Breast epithelium (tissue), 4 donors: ENCODE results near the gene RNF4. TPM values are rescaled to one million over a fixed set of nuclear protein-coding genes. Genes with fewer than 3 reads are reported as not detected.

ENCODE experiments used
- DNase-seq, 2 donors: peaks; one replicate each; pipeline ENCODE4 v3.0.0-alpha.2; 2019; ENCODE audit warnings: low spot score in 2 of 2
- H3K27ac ChIP-seq, 2 donors: fragments of 200-600 bp; sonication (generic) in 1 of 2; one replicate each; pipeline ENCODE4 v1.5.1; 2016 to 2019; ENCODE audit warnings: mild to moderate bottlenecking in 1 of 2
- H3K27me3 ChIP-seq, 2 donors: fragments of 200-600 bp; sonication (generic) in 1 of 2; one replicate each; pipeline versions ENCODE4 v1.5.1 to v1.6.0; 2017 to 2019; ENCODE audit warnings: control low read depth in 1 of 2, mild to moderate bottlenecking in 1 of 2
- H3K36me3 ChIP-seq: fragments of 200-600 bp; one replicate; pipeline ENCODE4 v1.5.1; 2019
- H3K4me1 ChIP-seq, 2 donors: fragments of 200-600 bp; sonication (generic); one replicate each; pipeline ENCODE4 v1.5.1; 2016 to 2019; ENCODE audit warnings: control low read depth in 1 of 2
- H3K4me3 ChIP-seq, 3 donors: fragments of 200-600 bp; sonication (generic); 1 replicate in 2 of 3; 2 replicates in 1 of 3; pipeline ENCODE4 v1.5.1; 2016 to 2019; ENCODE audit warnings: mild to moderate bottlenecking in 3 of 3, moderate library complexity in 2 of 3
- H3K9me3 ChIP-seq, 2 donors: fragments of 200-600 bp; sonication (generic) in 1 of 2; one replicate each; pipeline ENCODE4 v1.5.1; 2016 to 2019; ENCODE audit warnings: control low read depth in 1 of 2
- POLR2A ChIP-seq: fragments of 450-650 bp; IDR thresholded peaks from one replicate; pipeline ENCODE4 v1.6.1; 2016; ENCODE audit warnings: antibody characterized with exemption, mild to moderate bottlenecking, moderate library complexity
- POLR2AphosphoS5 ChIP-seq, 3 donors: sonication (generic); formaldehyde crosslinking; IDR thresholded peaks; one replicate each; pipeline ENCODE4 v1.6.1; 2017; ENCODE audit warnings: antibody characterized with exemption in 3 of 3
- intact Hi-C: fragments of 100-400 bp; cut with DNase I; formaldehyde crosslinking; loops from one replicate; pipeline ENCODE4 v1.15.1; 2023; ENCODE audit warnings: low total_unique reads
- total RNA-seq, 3 donors: library from RNA; depleted of rRNA; stranded (reverse); fragments of >200 nt; gene quantifications; one replicate each; pipeline ENCODE4 v1.1.0, GENCODE V29; 2016
- TF ChIP-seq, protein P1 (sequence below), 3 donors: fragments of 450-650 bp; IDR thresholded peaks; one replicate each; pipeline ENCODE4 v1.5.1; 2016 to 2017; ENCODE audit warnings: antibody characterized with exemption in 3 of 3, mild to moderate bottlenecking in 3 of 3, moderate library complexity in 3 of 3

Gene RNF4
- total RNA-seq, 3 donors from 2014 or later: 35.7 to 52.7 (median 40.8) TPM

DNA sequence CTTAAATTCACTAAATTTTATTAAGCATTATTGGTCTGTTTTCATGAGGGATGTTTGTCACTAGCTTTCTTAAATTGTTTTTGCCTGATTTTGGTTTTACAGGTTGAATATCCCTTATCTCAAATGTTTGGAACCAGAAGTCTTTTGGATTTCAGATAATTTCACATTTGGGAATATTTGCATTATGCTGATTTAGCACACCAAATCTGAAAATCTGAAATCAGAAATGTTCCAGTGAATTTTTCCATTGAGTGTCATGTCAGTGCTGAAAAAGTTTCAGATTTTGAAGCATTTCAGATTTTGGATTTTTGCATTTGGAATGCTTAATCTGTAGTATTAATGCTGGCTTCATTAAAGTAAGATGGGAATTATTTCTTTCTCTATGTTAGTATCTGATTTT is 82.2 kb downstream of the RNF4 start:
- no peaks in the 10 kb centered on the region for H3K9me3 ChIP-seq
- no peaks in the 10 kb centered on the region for H3K4me1 ChIP-seq

DNA sequence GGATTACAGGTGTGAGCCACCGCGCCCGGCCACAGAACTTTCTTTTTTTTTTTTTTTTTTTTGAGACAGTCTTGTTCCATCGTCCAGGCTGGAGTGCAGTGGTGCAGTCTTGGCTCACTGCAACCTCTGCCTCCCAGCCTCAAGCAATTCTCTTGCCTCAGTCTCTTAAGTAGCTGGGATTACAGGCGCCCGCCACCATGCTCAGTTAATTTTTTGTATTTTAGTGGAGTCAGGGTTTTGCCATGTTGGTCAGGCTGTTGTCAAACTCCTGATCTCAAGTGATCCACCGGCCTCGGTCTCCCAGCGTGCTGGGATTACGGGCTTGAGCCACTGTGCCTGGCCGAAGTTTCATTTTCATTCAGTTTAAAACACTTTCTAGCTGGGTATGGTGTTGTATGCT is 83.9 kb downstream of the RNF4 start:
- no peaks in the 10 kb centered on the region for H3K27me3 ChIP-seq
- H3K4me1 ChIP-seq: no peaks in the 10 kb centered on the region
- no peaks in the 10 kb centered on the region for H3K36me3 ChIP-seq
- intact Hi-C loops: no loop called here
- H3K27ac ChIP-seq: no peak overlapping the region
- no peak for DNase-seq
- TF ChIP-seq, protein P1, sequence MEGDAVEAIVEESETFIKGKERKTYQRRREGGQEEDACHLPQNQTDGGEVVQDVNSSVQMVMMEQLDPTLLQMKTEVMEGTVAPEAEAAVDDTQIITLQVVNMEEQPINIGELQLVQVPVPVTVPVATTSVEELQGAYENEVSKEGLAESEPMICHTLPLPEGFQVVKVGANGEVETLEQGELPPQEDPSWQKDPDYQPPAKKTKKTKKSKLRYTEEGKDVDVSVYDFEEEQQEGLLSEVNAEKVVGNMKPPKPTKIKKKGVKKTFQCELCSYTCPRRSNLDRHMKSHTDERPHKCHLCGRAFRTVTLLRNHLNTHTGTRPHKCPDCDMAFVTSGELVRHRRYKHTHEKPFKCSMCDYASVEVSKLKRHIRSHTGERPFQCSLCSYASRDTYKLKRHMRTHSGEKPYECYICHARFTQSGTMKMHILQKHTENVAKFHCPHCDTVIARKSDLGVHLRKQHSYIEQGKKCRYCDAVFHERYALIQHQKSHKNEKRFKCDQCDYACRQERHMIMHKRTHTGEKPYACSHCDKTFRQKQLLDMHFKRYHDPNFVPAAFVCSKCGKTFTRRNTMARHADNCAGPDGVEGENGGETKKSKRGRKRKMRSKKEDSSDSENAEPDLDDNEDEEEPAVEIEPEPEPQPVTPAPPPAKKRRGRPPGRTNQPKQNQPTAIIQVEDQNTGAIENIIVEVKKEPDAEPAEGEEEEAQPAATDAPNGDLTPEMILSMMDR (IDR thresholded peaks at IDR 0.05): no peak
- no peak for TF ChIP-seq POLR2A
- TF ChIP-seq POLR2AphosphoS5 (IDR thresholded peaks at IDR 0.05): no peak
- no peaks in the 10 kb centered on the region for H3K9me3 ChIP-seq
- H3K4me3 ChIP-seq: no peak overlapping the region

More for the DNA sequence above, 82.2 kb downstream of the RNF4 start:
- intact Hi-C loops: no loop called here
- Histone ChIP-seq H3K4me3 (no peak overlapping the region), H3K36me3 (no peaks in the 10 kb centered on the region), H3K27me3 (no peaks in the 10 kb centered on the region), H3K27ac (no peak overlapping the region)
- DNase-seq: no peak
- TF ChIP-seq, protein P1 (IDR thresholded peaks at IDR 0.05): no peak
- TF ChIP-seq POLR2AphosphoS5 (IDR thresholded peaks at IDR 0.05) (no peak), POLR2A (no peak)

DNA sequence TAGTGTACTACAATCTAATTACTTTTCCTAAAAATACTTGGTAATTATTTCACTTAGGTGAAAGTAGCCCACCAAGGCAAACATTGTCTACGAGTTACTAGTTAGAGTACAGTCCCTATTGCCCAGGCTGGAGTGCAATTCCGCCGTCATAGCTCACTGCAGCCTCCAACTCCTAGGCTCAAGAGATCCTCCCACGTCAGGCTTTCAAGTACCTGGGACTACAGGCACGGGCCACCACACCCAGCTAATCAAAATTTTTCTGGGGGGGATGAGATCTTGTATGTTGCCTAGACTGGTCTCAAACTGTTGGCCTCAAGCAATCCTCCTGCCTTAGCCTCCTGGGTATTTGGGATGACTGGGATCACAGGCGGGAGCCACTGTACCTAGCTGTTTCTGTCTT is 89.4 kb downstream of the RNF4 start:
- DNase-seq: no peak
- H3K36me3 ChIP-seq: no peaks in the 10 kb centered on the region
- H3K9me3 ChIP-seq: no peaks in the 10 kb centered on the region
- no peaks in the 10 kb centered on the region for H3K4me1 ChIP-seq
- no peaks in the 10 kb centered on the region for H3K27me3 ChIP-seq
- no peak overlapping the region for H3K4me3 ChIP-seq
- H3K27ac ChIP-seq: no peak overlapping the region
- intact Hi-C loops: no loop called here
- TF ChIP-seq POLR2A: no peak
- TF ChIP-seq, protein P1 (IDR thresholded peaks at IDR 0.05): no peak

- Histone ChIP-seq H3K9me3 (no peaks in the 10 kb centered on the region), H3K4me1 (no peaks in the 10 kb centered on the region), H3K27me3 (no peaks in the 10 kb centered on the region), H3K4me3 (no peak overlapping the region), H3K36me3 (no peaks in the 10 kb centered on the region), H3K27ac (no peak overlapping the region)
- no peak for DNase-seq
- TF ChIP-seq, protein P1 (IDR thresholded peaks at IDR 0.05): no peak
- intact Hi-C loops: no loop called here
These were observed 91.3 kb downstream of the RNF4 start for GRCh38 chr4:2560167-2560566.

Other genes with a start within 250 kb of the RNF4 start
- gene HAUS3, start 227.0 kb upstream of the RNF4 start, total RNA-seq: 10 to 100 TPM; 14.1 to 19.6 (median 17.4) TPM
- 1 to 10 TPM; 3.3 to 4.7 (median 4.3) TPM for gene POLN, start 227.0 kb upstream of the RNF4 start, total RNA-seq
- gene MXD4, start 207.0 kb upstream of the RNF4 start, total RNA-seq: 10 to 100 TPM; 34.7 to 55.8 (median 37.9) TPM
- gene ZFYVE28, start 50.5 kb upstream of the RNF4 start, total RNA-seq: 10 to 100 TPM; 12.3 to 14.1 (median 13.9) TPM
- 1 to 10 TPM in 1 of 3 donors, under 1 TPM in 1, not detected in 1; 0.15 to 2.0 TPM for gene CFAP99, start 50.2 kb upstream of the RNF4 start, total RNA-seq
- gene FAM193A, start 67.5 kb downstream of the RNF4 start, total RNA-seq: 10 to 100 TPM; 24.5 to 26.5 (median 24.7) TPM